Upper lobe of left lung (tissue), 6 donors: Measurements from ENCODE around the gene MATN3. TPM values are rescaled to one million over a fixed set of nuclear protein-coding genes. Genes with fewer than 3 reads are reported as not detected.
A peak's percentile ranks its signal among the peaks of the same experiment; 100 is the strongest.

Source experiments
- ATAC-seq, 2 donors: fragments of 200-7000 bp; cut with Tn5 transposase; one replicate each; pipeline ENCODE4 v1.9.1; 2022; ENCODE audit warnings: mild to moderate bottlenecking in 2 of 2, moderate library complexity in 2 of 2; ENCODE audit not compliant: low FRiP score in 2 of 2
- DNase-seq, 2 donors: peaks; one replicate each; pipeline ENCODE4 v3.0.0-alpha.2; 2019 to 2020
- H3K27ac ChIP-seq, 4 donors: fragments of 200-600 bp; sonication (generic); one replicate each; pipeline ENCODE4 v1.5.1; 2016 to 2019
- H3K27me3 ChIP-seq, 4 donors: fragments of 200-600 bp; sonication (generic); one replicate each; pipeline ENCODE4 v1.5.1; 2017 to 2019
- H3K36me3 ChIP-seq, 4 donors: fragments of 200-600 bp; sonication (generic); one replicate each; pipeline ENCODE4 v1.5.1; 2016 to 2019
- H3K4me1 ChIP-seq, 4 donors: fragments of 200-600 bp; sonication (generic); one replicate each; pipeline ENCODE4 v1.5.1; 2018 to 2019
- H3K4me3 ChIP-seq, 4 donors: fragments of 200-600 bp; sonication (generic); one replicate each; pipeline ENCODE4 v1.5.1; 2017 to 2019; ENCODE audit warnings: mild to moderate bottlenecking in 2 of 4, moderate library complexity in 1 of 4
- H3K9me3 ChIP-seq, 4 donors: fragments of 200-600 bp; sonication (generic); one replicate each; pipeline ENCODE4 v1.5.1; 2018 to 2019
- EP300 ChIP-seq, 4 donors: sonication (generic); formaldehyde crosslinking; IDR thresholded peaks; one replicate each; pipeline ENCODE4 v1.5.1; 2017; ENCODE audit warnings: antibody characterized with exemption in 4 of 4, control low read depth in 2 of 4
- POLR2A ChIP-seq, 4 donors: fragments of 450-650 bp; IDR thresholded peaks; one replicate each; pipeline ENCODE4 v1.5.1; 2016 to 2017; ENCODE audit warnings: antibody characterized with exemption in 4 of 4, mild to moderate bottlenecking in 2 of 4
- POLR2AphosphoS5 ChIP-seq, 2 donors: sonication (generic); formaldehyde crosslinking; IDR thresholded peaks; one replicate each; pipeline ENCODE4 v1.5.1; 2017; ENCODE audit warnings: antibody characterized with exemption in 2 of 2
- WGBS, 2 donors: methylation state at CpG; one replicate each; pipeline ENCODE4 v1.1.5; 2017 to 2018; 5-methylcytosine and 5-hydroxymethylcytosine counted together
- total RNA-seq, 6 donors: library from RNA; depleted of rRNA in 4 of 6; stranded (reverse); fragments of >200 nt in 4 of 6; gene quantifications; one replicate each; pipeline versions ENCODE4 v1.1.0 to v1.2.1, GENCODE V29; 2016 to 2021
- TF ChIP-seq, protein P1 (sequence below), 6 experiments: fragments of 450-650 bp in 4 of 6; fragments of 200-600 bp in 2 of 6; sonication (generic) in 2 of 6; IDR thresholded peaks; one replicate each; pipeline ENCODE4 v1.5.1; 2016 to 2019; ENCODE audit warnings: antibody characterized with exemption in 6 of 6
- donor health status: DM: no; HTN: no; CAD: no; lungs with moderate emphysema.
- donor health status: DM: no; HTN: yes; CAD: no; lungs with severe emphysema.

MATN3 gene
- total RNA-seq, 6 donors from 2014 or later = 1.0 to 17.3 (median 7.8) TPM

DNA sequence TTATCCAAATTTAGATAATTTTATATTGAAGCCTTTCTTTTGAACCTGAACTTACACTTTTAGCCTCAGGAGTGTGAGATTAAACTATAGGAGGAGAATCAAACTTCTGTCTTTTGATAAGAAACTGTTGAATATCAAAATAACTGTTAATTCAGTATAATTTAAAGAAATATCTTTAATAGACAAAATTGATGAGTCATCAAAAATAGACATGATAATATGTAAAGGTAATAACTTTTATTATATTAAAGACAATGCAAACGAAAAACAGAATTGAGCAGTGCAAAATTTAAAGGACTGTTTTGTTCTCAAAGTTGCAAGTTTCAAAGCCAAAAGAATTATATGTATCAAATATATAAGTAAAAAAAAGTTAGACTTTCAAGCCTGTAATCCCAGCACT lies 20.6 kb downstream of the MATN3 start:
- TF ChIP-seq, protein P1, sequence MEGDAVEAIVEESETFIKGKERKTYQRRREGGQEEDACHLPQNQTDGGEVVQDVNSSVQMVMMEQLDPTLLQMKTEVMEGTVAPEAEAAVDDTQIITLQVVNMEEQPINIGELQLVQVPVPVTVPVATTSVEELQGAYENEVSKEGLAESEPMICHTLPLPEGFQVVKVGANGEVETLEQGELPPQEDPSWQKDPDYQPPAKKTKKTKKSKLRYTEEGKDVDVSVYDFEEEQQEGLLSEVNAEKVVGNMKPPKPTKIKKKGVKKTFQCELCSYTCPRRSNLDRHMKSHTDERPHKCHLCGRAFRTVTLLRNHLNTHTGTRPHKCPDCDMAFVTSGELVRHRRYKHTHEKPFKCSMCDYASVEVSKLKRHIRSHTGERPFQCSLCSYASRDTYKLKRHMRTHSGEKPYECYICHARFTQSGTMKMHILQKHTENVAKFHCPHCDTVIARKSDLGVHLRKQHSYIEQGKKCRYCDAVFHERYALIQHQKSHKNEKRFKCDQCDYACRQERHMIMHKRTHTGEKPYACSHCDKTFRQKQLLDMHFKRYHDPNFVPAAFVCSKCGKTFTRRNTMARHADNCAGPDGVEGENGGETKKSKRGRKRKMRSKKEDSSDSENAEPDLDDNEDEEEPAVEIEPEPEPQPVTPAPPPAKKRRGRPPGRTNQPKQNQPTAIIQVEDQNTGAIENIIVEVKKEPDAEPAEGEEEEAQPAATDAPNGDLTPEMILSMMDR (IDR thresholded peaks at IDR 0.05) = no peak
- TF ChIP-seq POLR2A (IDR thresholded peaks at IDR 0.05) = no peak
- no peak for TF ChIP-seq POLR2AphosphoS5 (IDR thresholded peaks at IDR 0.05)
- no peak for TF ChIP-seq EP300 (IDR thresholded peaks at IDR 0.05)
- Histone ChIP-seq H3K4me1 (peaks cover 6 to 19% (median 8%) of the 10 kb centered on the region in 4 donors), H3K4me3 (no peak overlapping the region), H3K9me3 (no peaks in the 10 kb centered on the region), H3K27ac (no peak overlapping the region), H3K27me3 (no peaks in the 10 kb centered on the region), H3K36me3 (no peaks in the 10 kb centered on the region)
- DNase-seq (no peak), ATAC-seq (no peak)
- 92 to 93% methylated on average over 1 of the region's 1 CpG for WGBS, 2 donors

DNA sequence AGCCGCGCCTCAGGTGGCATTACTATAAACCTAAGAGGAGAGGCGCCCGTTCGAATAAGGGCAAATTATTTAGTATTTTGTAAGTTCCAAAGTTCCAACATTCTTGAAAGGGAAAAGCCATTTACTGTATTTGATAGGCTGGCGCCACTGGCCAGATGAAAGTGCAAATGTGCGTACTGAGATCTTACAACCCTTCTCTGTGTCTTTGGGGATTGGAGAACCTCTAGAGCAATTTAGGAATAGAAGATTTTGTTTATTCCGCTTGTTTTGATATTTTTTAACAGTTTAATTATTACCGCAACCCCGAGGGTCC lies 22.1 kb downstream of the MATN3 start:
- no peak for ATAC-seq
- H3K27me3 ChIP-seq = no peaks in the 10 kb centered on the region
- peaks cover 6 to 19% (median 8%) of the 10 kb centered on the region in 4 donors for H3K4me1 ChIP-seq
- H3K4me3 ChIP-seq = peak overlapping the region; percentile 62 to 80 (median 67)
- peak overlapping the region in 3 of 4 donors; percentile 57 to 75 (median 69) for H3K27ac ChIP-seq
- no peaks in the 10 kb centered on the region for H3K36me3 ChIP-seq
- H3K9me3 ChIP-seq = no peaks in the 10 kb centered on the region
- WGBS, 2 donors = 21 to 24% methylated on average over 10 of the region's 10 CpGs
- no peak for DNase-seq
- TF ChIP-seq POLR2A (IDR thresholded peaks at IDR 0.05) (no peak), POLR2AphosphoS5 (IDR thresholded peaks at IDR 0.05) (no peak), EP300 (IDR thresholded peaks at IDR 0.05) (no peak)
- TF ChIP-seq, protein P1 (IDR thresholded peaks at IDR 0.05) = no peak

DNA sequence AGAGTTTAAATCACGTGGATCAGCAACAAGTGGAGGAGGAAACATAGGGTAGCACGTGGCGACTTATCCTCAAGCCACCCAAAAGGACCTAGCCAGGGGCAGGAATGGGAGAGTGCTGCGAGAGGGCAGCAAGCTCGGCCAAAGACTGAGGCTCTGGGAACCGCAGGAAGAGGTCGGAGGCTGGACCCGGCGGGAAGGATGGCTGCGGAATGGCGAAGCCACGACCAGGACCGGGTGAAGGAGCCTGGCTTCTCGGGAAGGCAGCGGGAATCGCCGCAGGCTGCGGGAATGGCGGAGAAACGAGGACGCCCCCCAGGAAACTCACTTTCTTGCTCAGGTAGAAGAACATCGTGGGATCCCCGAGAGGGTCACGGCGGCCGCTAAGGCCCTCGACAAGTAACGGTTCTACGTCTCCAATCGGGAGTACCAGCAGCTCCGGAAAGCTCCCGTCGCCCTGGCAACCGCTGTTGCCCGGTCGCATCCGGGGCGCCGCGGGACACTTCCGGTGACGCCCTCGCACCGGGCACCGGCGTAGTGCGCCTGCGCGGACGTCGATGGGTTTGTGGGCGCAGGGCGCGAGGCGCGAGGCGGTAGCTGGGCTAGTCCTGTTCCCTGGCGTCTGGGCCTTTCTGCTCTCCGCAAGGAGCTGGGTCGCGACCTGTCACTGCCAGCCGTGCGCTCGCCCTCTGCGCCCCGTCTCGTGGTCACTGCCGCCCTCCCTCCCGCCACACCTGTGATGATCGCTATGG lies 22.6 kb downstream of the MATN3 start, which contains the start of gene WDR35:
TSS of gene WDR35 (minus strand) at position 439 of the 749 bp plus-strand sequence. CDS start at position 349, 90 bp downstream.
- H3K27me3 ChIP-seq = no peaks in the 10 kb centered on the region
- H3K9me3 ChIP-seq = no peaks in the 10 kb centered on the region
- 0 to 4% methylated on average over 5 to 44 of the region's 70 CpGs for WGBS, 2 donors
- no peaks in the 10 kb centered on the region for H3K36me3 ChIP-seq
- DNase-seq (peak; percentile 93 to 99), ATAC-seq (peak; percentile 93 to 99)
- H3K27ac ChIP-seq = peak within 1 kb of the TSS in 3 of 4 donors; percentile 57 to 75 (median 69)
- peak within 1 kb of the TSS; percentile 62 to 80 (median 67) for H3K4me3 ChIP-seq
- TF ChIP-seq POLR2A (IDR thresholded peaks at IDR 0.05) (peak in 2 of 4 donors; percentile 32 to 82), EP300 (IDR thresholded peaks at IDR 0.05) (no peak), POLR2AphosphoS5 (IDR thresholded peaks at IDR 0.05) (peak; percentile 66 to 80)
- TF ChIP-seq, protein P1 (IDR thresholded peaks at IDR 0.05) = no peak
- peaks cover 6 to 19% (median 8%) of the 10 kb centered on the region in 4 donors for H3K4me1 ChIP-seq

DNA sequence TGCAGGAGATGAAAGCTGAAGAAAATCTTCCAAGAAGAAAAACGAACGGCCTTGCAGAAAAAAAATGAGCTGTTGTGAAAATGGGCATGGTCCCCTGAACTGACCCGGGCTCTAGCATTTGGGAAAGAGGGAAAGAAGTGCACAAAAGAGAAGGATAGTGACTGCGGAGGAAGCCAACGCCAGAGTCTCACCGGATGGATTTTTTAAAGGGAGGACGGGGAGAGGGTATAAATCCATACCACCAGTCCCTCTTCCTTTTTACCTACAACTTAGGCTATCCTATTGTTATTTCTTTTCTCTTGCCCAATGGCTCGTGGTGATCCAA lies 23.2 kb downstream of the MATN3 start:
- TF ChIP-seq POLR2AphosphoS5 (IDR thresholded peaks at IDR 0.05) (no peak), EP300 (IDR thresholded peaks at IDR 0.05) (no peak), POLR2A (IDR thresholded peaks at IDR 0.05) (no peak)
- TF ChIP-seq, protein P1 (IDR thresholded peaks at IDR 0.05) = no peak
- no peaks in the 10 kb centered on the region for H3K27me3 ChIP-seq
- WGBS, 2 donors = 9 to 13% methylated on average over 8 of the region's 8 CpGs
- ATAC-seq (no peak), DNase-seq (no peak)
- H3K27ac ChIP-seq = peak overlapping the region in 2 of 4 donors; percentile 45 to 69
- H3K4me3 ChIP-seq = peak overlapping the region; percentile 62 to 80 (median 67)
- no peaks in the 10 kb centered on the region for H3K36me3 ChIP-seq
- no peaks in the 10 kb centered on the region for H3K9me3 ChIP-seq
- peaks cover 6 to 19% (median 8%) of the 10 kb centered on the region in 4 donors for H3K4me1 ChIP-seq

DNA sequence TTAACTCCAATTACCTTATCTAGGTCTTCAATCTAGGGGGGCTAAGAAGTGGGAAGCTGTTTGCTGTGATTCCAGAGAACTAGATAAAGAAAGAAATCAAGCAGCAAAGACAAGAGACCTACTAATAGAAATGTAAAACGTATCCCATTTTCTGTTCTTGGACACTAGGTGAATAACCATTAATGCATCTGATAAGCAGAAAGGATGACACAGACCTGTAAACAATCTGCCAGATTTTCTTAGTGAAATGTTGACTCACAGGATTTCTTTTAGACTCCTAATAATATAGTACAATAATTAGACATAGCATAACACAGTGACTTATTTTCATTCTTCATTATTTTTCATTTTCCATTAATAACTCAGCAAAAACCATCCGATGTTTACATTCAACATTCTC lies 23.9 kb downstream of the MATN3 start:
- no peak for ATAC-seq
- Histone ChIP-seq H3K36me3 (no peaks in the 10 kb centered on the region), H3K27ac (no peak overlapping the region), H3K4me3 (no peak overlapping the region), H3K9me3 (no peaks in the 10 kb centered on the region), H3K27me3 (no peaks in the 10 kb centered on the region), H3K4me1 (peaks cover 6 to 19% (median 8%) of the 10 kb centered on the region in 4 donors)
- 81 to 86% methylated on average over 2 of the region's 2 CpGs for WGBS, 2 donors
- DNase-seq = no peak
- TF ChIP-seq POLR2AphosphoS5 (IDR thresholded peaks at IDR 0.05) (no peak), POLR2A (IDR thresholded peaks at IDR 0.05) (no peak)
